GM21576 (cell line): ENCODE measurements around the gene REV3L.
"Not testable (repeated sequence)": the region's sequence is repeated elsewhere in the genome, so short reads cannot be mapped to it uniquely, and the experiment has no call there.

ENCODE experiments used
- ATAC-seq: cut with Tn5 transposase; IDR thresholded peaks from one replicate; pipeline ENCODE4 v1.9.1; 2021; ENCODE audit warnings: mild to moderate bottlenecking, moderate library complexity; ENCODE audit not compliant: unreplicated experiment

The REV3L gene

GRCh38 chr6:111306104-111306888 is 176.7 kb downstream of the REV3L start:
- ATAC-seq = no peak

- peak; percentile 68 for ATAC-seq
These were observed 181.1 kb downstream of the REV3L start for GRCh38 chr6:111301946-111302345.

GRCh38 chr6:111300938-111301800 is 181.8 kb downstream of the REV3L start:
- ATAC-seq = not testable (repeated sequence)

GRCh38 chr6:111297776-111298175 is 185.2 kb downstream of the REV3L start:
- ATAC-seq = no peak

DNA sequence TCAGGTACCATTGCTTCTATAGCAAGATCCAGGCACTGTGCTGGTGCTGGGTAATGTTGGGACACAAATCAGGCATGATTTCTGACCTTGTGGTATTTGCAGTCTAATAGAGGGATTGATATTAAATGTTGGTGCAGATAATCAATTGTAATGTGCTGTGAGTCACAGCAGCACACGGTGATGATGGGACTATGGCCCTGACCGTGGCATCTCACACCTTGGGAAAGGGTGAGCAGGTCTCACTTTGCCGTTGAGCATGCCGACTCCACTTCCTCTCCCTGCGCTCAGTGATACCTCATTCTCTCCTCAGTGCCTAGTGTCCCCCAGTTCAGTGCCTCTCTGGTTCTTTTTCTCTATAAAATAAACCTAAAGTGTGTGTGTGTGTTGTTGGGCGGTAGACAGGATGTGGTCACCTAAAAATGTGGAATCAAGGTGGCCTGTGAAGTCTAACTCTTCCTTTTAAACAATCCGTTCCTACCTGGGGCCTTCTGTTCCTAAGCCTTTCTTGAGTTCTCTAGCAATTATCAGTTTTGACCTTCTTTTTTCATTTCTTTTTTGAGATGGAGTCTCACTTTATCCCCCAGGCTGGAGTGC is 188.5 kb downstream of the REV3L start:
- ATAC-seq = no peak

- ATAC-seq = peak; percentile 8
These were observed 191.4 kb downstream of the REV3L start for GRCh38 chr6:111291336-111292259.

GRCh38 chr6:111290689-111291335 is 192.2 kb downstream of the REV3L start:
- peak; percentile 90 for ATAC-seq

DNA sequence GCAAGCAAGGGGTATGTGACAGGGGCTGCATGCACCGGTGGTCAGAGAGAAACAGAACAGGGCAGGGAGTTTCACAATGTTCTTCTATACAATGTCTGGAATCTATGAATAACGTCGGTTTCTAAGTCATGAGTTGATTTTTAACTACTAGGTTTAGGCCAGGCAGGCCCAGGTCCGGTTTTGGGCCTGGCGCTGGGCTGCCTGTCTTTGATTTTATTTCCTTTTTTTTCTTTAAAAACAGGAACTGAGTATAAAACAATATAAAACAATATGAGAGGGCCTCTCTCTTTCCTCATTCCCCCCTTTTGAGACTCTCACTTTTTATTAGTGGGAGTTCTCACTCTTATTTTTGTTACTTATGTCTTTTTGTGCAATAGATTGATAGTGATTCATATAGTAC is 198.7 kb downstream of the REV3L start:
- not testable (repeated sequence) for ATAC-seq

GRCh38 chr6:111283707-111284106 is 199.3 kb downstream of the REV3L start:
- no peak for ATAC-seq

GRCh38 chr6:111282515-111282914 is 200.5 kb downstream of the REV3L start:
- ATAC-seq = no peak

GRCh38 chr6:111280445-111280955 is 202.5 kb downstream of the REV3L start:
- no peak for ATAC-seq

DNA sequence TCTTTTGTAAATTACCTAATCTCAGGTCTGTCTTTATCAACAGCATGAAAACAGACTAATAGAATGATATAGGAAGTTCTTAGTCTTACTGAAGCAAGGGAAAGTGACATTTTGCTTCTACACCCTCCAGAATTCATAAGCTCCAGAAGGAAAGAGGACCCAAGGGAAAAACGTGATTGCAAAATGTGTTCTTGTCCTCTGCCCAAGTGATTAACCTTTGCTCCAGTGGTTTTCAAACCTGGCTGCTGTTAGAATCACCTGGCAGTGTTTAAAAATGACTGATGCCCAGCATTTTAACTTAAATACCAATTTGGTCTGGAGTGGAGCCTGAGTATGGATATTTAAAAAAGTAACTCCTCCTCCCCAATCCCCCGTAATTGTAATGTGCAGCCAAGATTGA is 204.3 kb downstream of the REV3L start:
- ATAC-seq = no peak

GRCh38 chr6:111277819-111278218 is 205.2 kb downstream of the REV3L start:
- ATAC-seq = no peak

GRCh38 chr6:111276736-111277135 is 206.3 kb downstream of the REV3L start:
- ATAC-seq = no peak

GRCh38 chr6:111276335-111276734 is 206.7 kb downstream of the REV3L start:
- ATAC-seq = no peak

DNA sequence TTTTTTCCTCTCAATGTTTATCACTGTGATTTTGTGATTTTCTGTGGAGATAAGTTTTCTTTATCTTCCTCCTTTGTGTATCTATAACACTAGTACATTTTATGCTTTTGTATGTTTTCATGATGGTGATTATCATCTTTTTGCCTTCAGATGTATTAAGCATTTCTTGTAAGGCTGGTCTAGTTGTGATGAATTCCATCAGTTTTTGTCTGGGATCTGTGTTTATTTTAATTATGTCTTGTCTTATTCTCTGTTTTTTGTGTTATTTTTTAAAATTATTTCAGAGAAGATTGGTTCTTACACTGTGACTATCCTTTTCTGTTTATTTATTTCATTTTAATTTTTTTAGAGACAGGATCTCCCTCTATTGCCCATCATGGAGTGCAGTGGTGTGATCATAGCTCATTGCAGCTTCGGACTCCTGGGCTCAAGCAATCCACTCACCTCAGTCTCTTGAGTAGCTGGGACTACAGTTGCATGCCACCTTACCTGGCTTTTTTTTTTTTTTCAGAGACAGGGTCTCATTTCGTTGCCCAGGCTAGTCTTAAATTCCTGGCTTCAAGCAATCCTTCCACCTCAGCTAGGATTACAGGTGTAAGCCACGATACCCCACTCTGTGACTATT is 208.3 kb downstream of the REV3L start:
- ATAC-seq = no peak

GRCh38 chr6:111270121-111270520 is 212.9 kb downstream of the REV3L start:
- no peak for ATAC-seq

GRCh38 chr6:111269401-111269970 is 213.5 kb downstream of the REV3L start:
- no peak for ATAC-seq

- no peak for ATAC-seq
These were observed 215.2 kb downstream of the REV3L start for GRCh38 chr6:111267764-111268333.
